Measurements from ENCODE around the gene UTS2R. TPM values are rescaled to one million over a fixed set of nuclear protein-coding genes. Genes with fewer than 3 reads are reported as not detected.

The UTS2R gene
- polyA plus RNA-seq, 3 donors: not detected

- peaks cover 5 to 22% (median 20%) of the 10 kb centered on the region in 3 donors for H3K27me3 Mint-ChIP-seq (ENCODE audit: low read depth in 3 of 3)
- H2AFZ ChIP-seq (ENCODE audit: insufficient read depth, low read depth, low read length, poor library complexity, severe bottlenecking): no peak overlapping the region
- H3K27me3 ChIP-seq (ENCODE audit: control insufficient read depth in 2 of 2, insufficient read depth in 2 of 2, low read length in 2 of 2): peaks cover 0 to 5% of the 10 kb centered on the region in 2 donors
- no peak for TF ChIP-seq CTCF (IDR thresholded peaks at IDR 0.05)
- no peak overlapping the region for H3K4me3 Mint-ChIP-seq
- H3K9ac ChIP-seq (ENCODE audit: insufficient read depth, low read length, poor library complexity, severe bottlenecking): no peak overlapping the region
- peaks cover 6 to 14% of the 10 kb centered on the region in 2 donors for H3K4me1 ChIP-seq (ENCODE audit: control insufficient read depth in 1 of 2, insufficient read depth in 2 of 2, low read length in 2 of 2)
- H3K9me3 ChIP-seq (replicated peaks in 1 of 2; ENCODE audit: control insufficient read depth in 1 of 2, insufficient read depth in 1 of 2, low read length in 2 of 2): no peaks in the 10 kb centered on the region
- H3K27ac ChIP-seq (ENCODE audit: low read depth in 1 of 2, low read length in 2 of 2): no peak overlapping the region
- no peaks in the 10 kb centered on the region for H3K9me3 Mint-ChIP-seq
- no peak overlapping the region for H3K4me2 ChIP-seq (replicated peaks; ENCODE audit: extremely low read depth, low read length, poor library complexity, severe bottlenecking)
- H3K4me1 Mint-ChIP-seq: peaks cover 13% of the 10 kb centered on the region
- H3K36me3 ChIP-seq (replicated peaks in 1 of 2; ENCODE audit: control insufficient read depth in 1 of 2, insufficient read depth in 2 of 2, low read length in 2 of 2): no peaks in the 10 kb centered on the region
- no peak for DNase-seq
- no peaks in the 10 kb centered on the region for H4K20me1 ChIP-seq (ENCODE audit: insufficient read depth, low read length)
- WGBS (ENCODE audit: insufficient coverage): 89% methylated on average over 7 of the region's 9 CpGs
- no peaks in the 10 kb centered on the region for H3K36me3 Mint-ChIP-seq
- intact Hi-C loops (cut with micrococcal nuclease): no loop called here
- H3K4me3 ChIP-seq (replicated peaks in 1 of 3; ENCODE audit: low read depth in 2 of 3, low read length in 3 of 3): no peak overlapping the region
- no peak overlapping the region for H3K27ac Mint-ChIP-seq
- no peaks in the 10 kb centered on the region for H3K79me2 ChIP-seq (ENCODE audit: insufficient read depth, low read length)
These were observed 23.1 kb upstream of the UTS2R start for GRCh38 chr17:82348434-82348833.

- Histone ChIP-seq H4K20me1 (ENCODE audit: insufficient read depth, low read length) (no peaks in the 10 kb centered on the region), H3K9ac (ENCODE audit: insufficient read depth, low read length, poor library complexity, severe bottlenecking) (no peak overlapping the region), H3K4me3 (replicated peaks in 1 of 3; ENCODE audit: low read depth in 2 of 3, low read length in 3 of 3) (no peak overlapping the region), H3K36me3 (replicated peaks in 1 of 2; ENCODE audit: control insufficient read depth in 1 of 2, insufficient read depth in 2 of 2, low read length in 2 of 2) (no peaks in the 10 kb centered on the region), H3K27me3 (ENCODE audit: control insufficient read depth in 2 of 2, insufficient read depth in 2 of 2, low read length in 2 of 2) (peaks cover 0 to 5% of the 10 kb centered on the region in 2 donors), H3K79me2 (ENCODE audit: insufficient read depth, low read length) (no peaks in the 10 kb centered on the region), H3K27ac (ENCODE audit: low read depth in 1 of 2, low read length in 2 of 2) (no peak overlapping the region), H3K4me1 (ENCODE audit: control insufficient read depth in 1 of 2, insufficient read depth in 2 of 2, low read length in 2 of 2) (peaks cover 6 to 14% of the 10 kb centered on the region in 2 donors), H3K4me2 (replicated peaks; ENCODE audit: extremely low read depth, low read length, poor library complexity, severe bottlenecking) (no peak overlapping the region), H2AFZ (ENCODE audit: insufficient read depth, low read depth, low read length, poor library complexity, severe bottlenecking) (no peak overlapping the region), H3K9me3 (replicated peaks in 1 of 2; ENCODE audit: control insufficient read depth in 1 of 2, insufficient read depth in 1 of 2, low read length in 2 of 2) (no peaks in the 10 kb centered on the region)
- Mint-ChIP-seq H3K4me1 (peaks cover 13% of the 10 kb centered on the region), H3K36me3 (no peaks in the 10 kb centered on the region), H3K27me3 (ENCODE audit: low read depth in 3 of 3) (peaks cover 5 to 19% (median 18%) of the 10 kb centered on the region in 3 donors), H3K4me3 (no peak overlapping the region), H3K27ac (no peak overlapping the region), H3K9me3 (no peaks in the 10 kb centered on the region)
- TF ChIP-seq CTCF (IDR thresholded peaks at IDR 0.05): no peak
- intact Hi-C loops (cut with micrococcal nuclease): no loop called here
- DNase-seq: no peak
- 100% methylated on average over 6 of the region's 11 CpGs for WGBS (ENCODE audit: insufficient coverage)
These were observed 22.7 kb upstream of the UTS2R start for GRCh38 chr17:82348866-82349265.

All from CD14-positive monocyte (primary cell).